ENCODE data around the gene RDH14.

Gene RDH14

GRCh38 chr2:18560031-18560796 lies at the start of gene RDH14:
Gene RDH14, minus strand, starts transcription at chr2:18560653. Its CDS starts 81 bp downstream, at chr2:18560572.
- DNase-seq: peak; percentile 90

GRCh38 chr2:18610090-18610489 lies 49.6 kb upstream of the RDH14 start:
- DNase-seq: no peak

- no peak for DNase-seq
Observed at GRCh38 chr2:18605115-18605514, 44.7 kb upstream of the RDH14 start.

GRCh38 chr2:18604531-18604885 lies 44.1 kb upstream of the RDH14 start:
- no peak for DNase-seq

- DNase-seq: no peak
Observed at GRCh38 chr2:18603854-18604530, 43.5 kb upstream of the RDH14 start.

GRCh38 chr2:18602298-18602697 lies 41.8 kb upstream of the RDH14 start:
- no peak for DNase-seq

GRCh38 chr2:18600255-18600613 lies 39.8 kb upstream of the RDH14 start:
- no peak for DNase-seq

- no peak for DNase-seq
Observed at GRCh38 chr2:18599509-18600254, 39.2 kb upstream of the RDH14 start.

GRCh38 chr2:18598848-18599484 lies 38.5 kb upstream of the RDH14 start:
- DNase-seq: no peak

- no peak for DNase-seq
Observed at GRCh38 chr2:18597618-18598017, 37.2 kb upstream of the RDH14 start.

GRCh38 chr2:18596993-18597392 lies 36.5 kb upstream of the RDH14 start:
- DNase-seq: no peak

- DNase-seq: no peak
Observed at GRCh38 chr2:18593496-18593895, 33.0 kb upstream of the RDH14 start.

GRCh38 chr2:18592372-18592771 lies 31.9 kb upstream of the RDH14 start:
- DNase-seq: no peak

GRCh38 chr2:18589354-18589753 lies 28.9 kb upstream of the RDH14 start, which contains the start of gene NT5C1B:
Gene NT5C1B, minus strand, starts transcription at chr2:18589569. Its CDS starts 101 bp downstream, at chr2:18589468.
- no peak for DNase-seq

- DNase-seq: no peak
Observed at GRCh38 chr2:18588802-18589201, 28.3 kb upstream of the RDH14 start.

- DNase-seq: no peak
Observed at GRCh38 chr2:18588049-18588448, 27.6 kb upstream of the RDH14 start.

GRCh38 chr2:18585526-18585925 lies 25.1 kb upstream of the RDH14 start:
- no peak for DNase-seq

- no peak for DNase-seq
Observed at GRCh38 chr2:18584608-18584954, 24.1 kb upstream of the RDH14 start.

GRCh38 chr2:18583905-18584607 lies 23.6 kb upstream of the RDH14 start:
- no peak for DNase-seq

- DNase-seq: no peak
Observed at GRCh38 chr2:18580606-18581005, 20.2 kb upstream of the RDH14 start.

GRCh38 chr2:18578033-18578432 lies 17.6 kb upstream of the RDH14 start:
- no peak for DNase-seq

GRCh38 chr2:18566145-18566769 lies 5.8 kb upstream of the RDH14 start:
- no peak for DNase-seq

GRCh38 chr2:18560797-18561085 lies 288 bp upstream of the RDH14 start:
- DNase-seq: no peak
